Bronchial epithelial cell (primary cell): ENCODE results near the gene CYP46A1. TPM values are rescaled to one million over a fixed set of nuclear protein-coding genes. Genes with fewer than 3 reads are reported as not detected.
A peak's percentile ranks its signal among the peaks of the same experiment; 100 is the strongest.

Experiments used
- DNase-seq: peaks from one replicate; pipeline ENCODE4 v3.0.0-alpha.2; 2010; ENCODE audit warnings: low read depth
- FAIRE-seq: peaks from 2 replicates; lab custom pipeline; 2011; peaks lifted over from hg19 to GRCh38; lab: Jason Lieb, UNC
- H3K27me3 ChIP-seq: 2 replicates; pipeline ENCODE4 v1.5.1; 2011; ENCODE audit warnings: low read length; ENCODE audit not compliant: control insufficient read depth, insufficient read depth
- H3K36me3 ChIP-seq: 2 replicates; pipeline ENCODE4 v1.5.1; 2011; ENCODE audit warnings: low read length; ENCODE audit not compliant: control insufficient read depth, insufficient read depth
- H3K4me3 ChIP-seq: 2 replicates; pipeline ENCODE4 v1.5.1; 2011; ENCODE audit warnings: mild to moderate bottlenecking, low read depth, low read length, control low read depth
- CTCF ChIP-seq: IDR thresholded peaks from 2 replicates; pipeline ENCODE4 v1.5.1; 2011; ENCODE audit warnings: mild to moderate bottlenecking, moderate library complexity, low read length, control low read depth, inconsistent platforms; ENCODE audit not compliant: insufficient read depth, severe bottlenecking
- total RNA-seq: library from RNA; depleted of rRNA; stranded (reverse); fragments of >200 nt; gene quantifications from 2 replicates; pipeline ENCODE4 v1.2.1, GENCODE V29; 2014

CYP46A1 gene
- total RNA-seq, 1 donor from 2014 or later, result not detected

- TF ChIP-seq CTCF, result no peak
- DNase-seq (no peak), FAIRE-seq (no peak)
- no peaks in the 10 kb centered on the region for H3K27me3 ChIP-seq
- H3K4me3 ChIP-seq, result no peak overlapping the region
- no peaks in the 10 kb centered on the region for H3K36me3 ChIP-seq
These were observed 72.7 kb downstream of the CYP46A1 start for GRCh38 chr14:99756796-99757195.

GRCh38 chr14:99757331-99758070, 73.4 kb downstream of the CYP46A1 start:
- no peak for TF ChIP-seq CTCF
- no peaks in the 10 kb centered on the region for H3K27me3 ChIP-seq
- H3K4me3 ChIP-seq, result no peak overlapping the region
- no peaks in the 10 kb centered on the region for H3K36me3 ChIP-seq
- DNase-seq (peak; percentile 97), FAIRE-seq (peak; percentile 60)

GRCh38 chr14:99758121-99758821, 74.2 kb downstream of the CYP46A1 start:
- DNase-seq (peak; percentile 85), FAIRE-seq (peak; percentile 47)
- no peak overlapping the region for H3K4me3 ChIP-seq
- no peaks in the 10 kb centered on the region for H3K36me3 ChIP-seq
- TF ChIP-seq CTCF, result no peak
- H3K27me3 ChIP-seq, result no peaks in the 10 kb centered on the region

GRCh38 chr14:99758872-99759545, 74.9 kb downstream of the CYP46A1 start:
- H3K4me3 ChIP-seq, result no peak overlapping the region
- H3K27me3 ChIP-seq, result no peaks in the 10 kb centered on the region
- no peak for TF ChIP-seq CTCF
- no peak for DNase-seq
- no peak for FAIRE-seq
- H3K36me3 ChIP-seq, result no peaks in the 10 kb centered on the region

- no peak for TF ChIP-seq CTCF
- no peaks in the 10 kb centered on the region for H3K36me3 ChIP-seq
- H3K4me3 ChIP-seq, result no peak overlapping the region
- H3K27me3 ChIP-seq, result no peaks in the 10 kb centered on the region
- no peak for DNase-seq
- FAIRE-seq, result peak; percentile 36
These were observed 75.4 kb downstream of the CYP46A1 start for GRCh38 chr14:99759546-99759925.
